Measurements from ENCODE around the gene TLR7.

GRCh38 chrX:12817528-12817927, 49.3 kb upstream of the TLR7 start:
- TF ChIP-seq MAFG (tag; conservative IDR thresholded peaks at IDR 0.05): no peak
- no peak for TF ChIP-seq RAD21 (CRISPR knock-in tag; conservative IDR thresholded peaks at IDR 0.05 in 1 of 2, IDR thresholded peaks at IDR 0.05 in 1 of 2)
- TF ChIP-seq HINFP (tag; conservative IDR thresholded peaks at IDR 0.05; ENCODE audit: low read depth): no peak
- TF ChIP-seq NCOA2 (IDR thresholded peaks at IDR 0.05; ENCODE audit: partially characterized antibody in 2 of 2): no peak
- no peak for TF ChIP-seq FOXK1 (CRISPR knock-in tag; IDR thresholded peaks at IDR 0.05; ENCODE audit: borderline replicate concordance)
- no peak for TF ChIP-seq CTCF (IDR thresholded peaks at IDR 0.05 in 2 of 3, conservative IDR thresholded peaks at IDR 0.05 in 1 of 3; ENCODE audit: insufficient read depth in 2 of 3, low read depth in 1 of 3, low read length in 3 of 3)
- no peak for TF ChIP-seq CGGBP1 (CRISPR knock-in tag; IDR thresholded peaks at IDR 0.05)
- no peak for TF ChIP-seq GABPB2 (CRISPR knock-in tag; conservative IDR thresholded peaks at IDR 0.05)
- no peak for TF ChIP-seq IRF1 (CRISPR knock-in tag; IDR thresholded peaks at IDR 0.05; ENCODE audit: borderline replicate concordance)
- TF ChIP-seq PHTF2 (CRISPR knock-in tag; IDR thresholded peaks at IDR 0.05): no peak
- TF ChIP-seq ZSCAN29 (IDR thresholded peaks at IDR 0.05): no peak
- no peak for TF ChIP-seq TRIM24 (IDR thresholded peaks at IDR 0.05)
